Hematopoietic multipotent progenitor cell treated with erythropoietin and hydrocortisone succinate and interleukin-3 and kit ligand, for 17 days (in vitro differentiated cells): Measurements from ENCODE around the gene RGCC.
A peak's percentile ranks its signal among the peaks of the same experiment; 100 is the strongest.
"Not testable (repeated sequence)": the region's sequence is repeated elsewhere in the genome, so short reads cannot be mapped to it uniquely, and the experiment has no call there.

Source experiments
- DNase-seq: peaks from one replicate; pipeline ENCODE4 v3.0.0-alpha.2; 2015; ENCODE audit warnings: low spot score

Gene RGCC

DNA sequence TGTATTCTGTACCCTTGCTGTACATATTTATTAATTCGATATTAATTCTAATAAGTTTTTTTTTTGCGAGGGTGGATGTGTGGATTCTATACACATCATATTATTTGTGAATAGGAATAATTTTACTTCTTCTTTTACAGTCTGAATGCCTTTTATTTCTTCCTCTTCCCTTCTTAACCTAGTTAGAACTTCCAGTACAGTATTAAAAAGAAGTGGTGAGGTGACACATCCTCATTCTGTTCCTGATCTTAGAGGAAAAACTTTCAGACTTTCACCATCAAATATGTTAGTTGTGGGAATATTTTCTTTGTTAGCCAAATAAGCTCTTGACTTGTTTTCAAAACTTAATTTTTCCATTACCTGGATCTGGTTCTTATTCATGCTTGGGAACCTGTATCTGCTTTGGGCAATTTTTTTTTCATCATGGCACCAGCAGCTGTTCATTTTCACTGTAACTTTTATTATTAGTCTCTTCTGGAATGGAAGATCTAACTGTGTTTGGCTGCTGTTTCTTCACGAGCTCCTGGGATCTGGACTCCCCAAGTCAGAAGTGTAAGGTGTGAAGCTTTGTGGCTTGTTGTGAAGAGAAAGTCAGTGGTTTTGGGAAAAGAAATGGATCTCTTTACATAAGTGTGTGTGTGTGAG is 33.1 kb downstream of the RGCC start:
- DNase-seq, result no peak

DNA sequence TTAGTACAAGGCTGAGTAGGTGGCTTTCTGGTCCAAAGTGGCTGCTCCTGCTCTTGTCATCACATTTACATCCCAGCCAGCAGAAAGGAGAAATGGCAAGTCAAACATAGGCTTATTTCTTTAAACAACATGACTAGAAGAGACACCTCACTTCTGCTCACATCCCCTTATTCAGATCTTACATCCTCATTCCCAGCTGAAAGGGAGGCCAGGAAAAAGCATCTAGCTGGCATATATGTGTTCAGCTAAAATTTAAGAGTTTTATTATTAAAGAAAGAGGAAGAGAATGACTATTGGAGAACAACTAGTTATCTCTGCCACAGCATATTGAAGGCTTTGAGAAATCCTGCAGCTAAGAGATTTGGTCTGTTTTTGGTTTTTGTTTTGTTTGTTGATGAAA is 34.1 kb downstream of the RGCC start:
- DNase-seq, result no peak

DNA sequence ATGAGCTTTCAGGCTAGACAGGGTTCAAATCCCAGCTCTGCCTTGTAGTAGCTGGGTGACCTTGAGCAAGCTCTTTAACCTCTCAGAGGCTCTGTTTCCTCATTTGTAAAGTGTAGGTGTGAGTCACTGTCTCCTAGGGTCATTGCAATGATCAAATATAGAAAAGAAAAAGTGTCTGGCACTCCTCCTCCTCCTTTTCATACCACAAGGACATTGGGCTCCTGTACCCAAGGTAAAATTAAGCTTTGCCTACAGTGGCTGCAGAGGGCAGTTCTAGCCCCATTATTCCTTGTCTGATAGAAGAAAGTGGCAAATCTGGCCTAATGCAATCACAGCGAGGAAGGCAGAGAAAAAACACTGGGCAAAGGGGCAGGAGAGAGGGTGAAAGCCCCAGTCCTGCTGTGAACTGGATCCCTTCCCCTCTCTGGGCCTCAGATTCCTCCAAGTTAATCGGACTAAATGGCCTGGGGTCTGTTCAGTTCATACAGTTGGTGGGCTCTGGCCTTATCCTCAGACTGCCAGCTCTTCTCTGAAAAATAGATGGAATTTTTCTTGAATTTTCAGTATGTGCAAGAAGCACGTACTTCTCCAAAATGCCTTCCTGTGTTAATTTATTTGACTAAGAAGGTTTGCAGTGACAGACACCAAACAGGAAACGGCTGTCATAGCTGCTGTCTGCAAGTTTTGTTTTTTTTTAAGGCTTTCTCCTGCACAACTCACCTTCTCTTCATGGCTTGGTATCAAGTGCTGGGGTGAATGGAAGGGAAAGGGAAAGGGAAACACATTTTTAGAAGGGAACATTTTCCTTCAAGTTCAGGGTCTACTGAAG is 35.3 kb downstream of the RGCC start:
- no peak for DNase-seq

DNA sequence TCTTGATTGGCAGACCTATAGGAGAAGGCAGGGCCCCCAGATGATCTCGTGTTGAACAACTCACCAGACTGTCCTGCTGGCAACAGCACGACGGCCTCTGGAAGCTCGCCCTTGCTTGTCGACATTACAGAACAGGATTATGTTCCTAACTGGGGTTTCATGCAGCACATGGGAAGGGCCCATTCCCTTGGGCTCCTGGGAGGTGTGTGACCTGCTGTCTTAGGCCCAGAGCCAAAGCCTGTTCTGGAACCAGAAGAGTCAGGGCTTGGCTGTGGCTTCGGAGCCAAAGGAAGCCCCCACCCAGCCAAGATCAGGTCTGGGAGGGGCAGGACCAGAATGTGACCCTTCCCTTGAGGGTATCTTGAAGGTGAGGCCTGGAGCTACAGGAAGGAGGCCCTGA is 36.9 kb downstream of the RGCC start:
- no peak for DNase-seq

DNA sequence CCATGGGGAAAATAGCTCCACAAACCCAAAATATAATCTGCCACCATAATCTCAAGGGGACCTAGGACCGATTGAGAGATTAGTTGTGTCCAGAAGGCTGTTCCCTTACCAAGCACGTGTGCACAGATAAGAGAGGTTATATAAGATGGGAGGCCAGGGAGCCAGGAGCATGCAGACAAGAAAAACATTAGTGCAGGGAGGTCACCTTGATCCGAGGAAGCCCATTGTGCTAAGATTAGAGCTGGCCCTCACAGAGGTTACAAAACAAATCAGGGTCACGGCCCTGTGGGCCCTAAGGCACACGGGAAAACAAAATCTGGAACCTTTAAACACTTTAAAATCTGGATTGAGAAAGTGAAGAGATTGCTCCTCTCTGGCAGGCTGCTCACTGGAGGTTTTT is 37.7 kb downstream of the RGCC start:
- no peak for DNase-seq

DNA sequence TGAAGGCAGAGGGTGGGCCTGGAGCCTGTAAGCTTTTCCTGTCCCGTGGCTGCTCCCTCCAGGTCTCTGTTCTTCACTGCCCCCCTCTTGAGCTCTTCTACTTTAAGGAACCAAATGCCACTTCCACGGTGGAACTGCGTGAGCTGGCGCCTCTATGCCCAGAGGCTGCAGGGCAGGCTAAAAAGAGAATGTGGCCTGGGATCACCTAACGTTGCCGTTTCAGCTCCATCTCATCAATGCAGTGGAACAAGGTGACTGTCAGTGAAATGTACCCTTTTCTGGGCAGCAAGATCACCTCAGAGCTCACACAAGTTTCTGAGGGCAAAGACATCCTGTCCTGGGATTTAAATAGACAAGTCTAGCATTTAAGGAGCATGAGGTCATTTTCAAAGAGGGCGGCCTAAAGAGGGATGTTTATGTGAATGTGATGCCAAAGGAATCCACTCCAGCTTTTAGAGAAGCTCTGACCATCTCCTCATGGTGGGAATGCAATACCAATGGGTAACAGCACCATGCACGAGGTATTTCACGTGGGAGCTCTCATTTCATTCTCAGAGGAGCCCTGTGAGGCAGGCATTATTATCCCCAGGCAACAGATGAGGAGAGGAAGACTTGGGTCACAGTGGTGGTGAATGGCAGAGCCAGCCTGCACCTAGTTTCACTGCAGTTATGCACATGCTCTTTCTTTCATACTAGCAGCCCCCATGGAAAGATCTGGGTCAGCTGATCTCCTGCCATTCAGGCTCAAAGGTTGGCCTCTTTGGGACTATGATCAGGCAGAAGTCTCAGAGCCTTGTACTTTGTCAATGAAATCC is 39.3 kb downstream of the RGCC start:
- no peak for DNase-seq

DNA sequence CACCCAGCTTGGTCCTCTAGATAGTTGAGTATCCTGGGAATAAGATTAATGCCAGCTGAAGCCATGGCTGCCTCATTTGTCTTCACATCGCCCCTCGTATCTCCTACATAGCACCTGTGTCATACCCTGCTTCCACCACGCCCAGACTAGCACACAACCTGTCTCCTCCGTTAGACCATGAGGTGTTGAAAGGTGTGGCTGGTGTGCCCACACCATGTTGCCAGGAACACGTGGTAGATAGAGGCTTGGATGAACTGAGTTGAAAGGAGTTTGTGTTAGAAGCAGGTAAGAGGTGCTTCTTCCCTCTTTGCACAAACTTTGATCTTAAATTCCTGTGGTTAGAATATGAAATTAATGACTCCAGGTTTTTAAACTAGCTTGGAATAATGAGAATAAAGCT is 40.1 kb downstream of the RGCC start:
- no peak for DNase-seq

DNA sequence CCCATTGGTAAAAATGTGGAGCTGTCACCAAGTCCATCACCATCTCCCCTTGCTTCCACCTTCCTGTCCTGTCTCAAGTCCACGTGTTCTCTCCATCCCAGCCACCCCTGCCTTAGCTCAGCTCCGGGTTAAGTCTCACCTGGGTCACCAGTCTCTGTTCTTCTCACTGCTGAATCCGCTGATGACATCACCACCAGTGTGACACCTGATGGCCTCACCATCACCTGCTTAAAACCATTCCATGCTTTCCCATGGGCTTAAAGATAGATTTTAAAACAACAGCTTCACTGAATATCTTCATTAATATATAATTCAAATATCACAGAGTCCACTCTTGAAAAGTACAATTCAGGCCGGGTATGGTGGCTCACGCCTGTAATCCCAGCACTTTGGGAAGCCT is 42.1 kb downstream of the RGCC start:
- DNase-seq, result no peak

DNA sequence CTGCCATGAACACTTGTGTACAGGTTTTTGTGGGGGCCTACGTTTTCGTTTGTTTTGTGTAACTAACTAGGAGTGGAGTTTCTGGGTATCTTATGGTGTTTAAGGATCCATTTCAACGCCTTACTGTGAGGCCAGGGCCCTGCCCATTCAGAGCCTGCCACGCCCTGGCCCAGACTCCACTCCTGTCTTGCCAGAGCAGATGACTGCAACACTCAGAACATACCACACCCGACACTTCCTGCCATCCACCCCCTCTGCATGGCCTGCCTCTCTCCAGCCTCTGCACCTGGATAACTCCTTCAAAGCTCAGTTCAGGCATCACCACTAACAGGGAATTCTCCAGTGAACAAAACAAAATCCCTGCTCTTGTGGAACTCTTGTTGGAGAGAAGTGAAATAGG is 43.2 kb downstream of the RGCC start:
- peak; percentile 57 for DNase-seq

DNA sequence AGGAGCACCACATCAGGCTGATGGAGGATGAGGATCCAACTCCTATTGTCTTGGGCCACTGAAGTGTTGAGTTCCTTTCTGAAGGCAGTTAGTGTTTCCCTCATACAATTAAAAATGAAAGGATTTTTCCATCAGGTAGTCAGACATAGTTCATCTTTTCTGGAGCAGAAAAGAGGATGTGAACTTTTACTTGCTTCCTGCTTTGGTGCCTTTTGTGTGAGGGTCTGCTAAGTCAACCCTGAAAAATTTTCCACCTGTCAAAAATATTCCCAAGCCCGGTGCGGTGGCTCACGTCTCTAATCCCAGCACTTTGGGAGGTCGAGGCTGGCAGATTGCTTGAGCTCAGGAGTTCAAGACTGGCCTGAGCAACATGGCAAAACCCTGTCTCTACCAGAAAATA is 43.9 kb downstream of the RGCC start:
- no peak for DNase-seq

DNA sequence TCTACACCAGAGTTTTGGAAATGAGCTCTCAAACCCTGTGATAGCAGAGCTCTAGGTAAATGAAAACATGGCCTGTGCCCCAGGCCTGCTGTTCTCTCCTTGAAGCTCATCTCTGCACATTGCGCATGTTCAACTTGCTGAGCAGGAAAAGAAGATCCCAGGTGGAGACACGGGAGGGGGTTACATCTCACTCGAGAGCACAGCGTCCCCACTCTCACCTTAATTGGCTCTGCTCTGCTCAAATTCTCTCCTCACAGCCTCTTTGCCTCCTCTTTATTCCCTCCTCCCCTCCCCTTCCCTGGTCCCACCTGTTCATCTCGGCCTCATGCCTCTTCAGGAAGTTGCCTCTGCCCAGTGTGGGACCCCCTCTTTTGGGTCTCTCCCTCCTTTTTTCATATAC is 44.7 kb downstream of the RGCC start:
- DNase-seq, result no peak

DNA sequence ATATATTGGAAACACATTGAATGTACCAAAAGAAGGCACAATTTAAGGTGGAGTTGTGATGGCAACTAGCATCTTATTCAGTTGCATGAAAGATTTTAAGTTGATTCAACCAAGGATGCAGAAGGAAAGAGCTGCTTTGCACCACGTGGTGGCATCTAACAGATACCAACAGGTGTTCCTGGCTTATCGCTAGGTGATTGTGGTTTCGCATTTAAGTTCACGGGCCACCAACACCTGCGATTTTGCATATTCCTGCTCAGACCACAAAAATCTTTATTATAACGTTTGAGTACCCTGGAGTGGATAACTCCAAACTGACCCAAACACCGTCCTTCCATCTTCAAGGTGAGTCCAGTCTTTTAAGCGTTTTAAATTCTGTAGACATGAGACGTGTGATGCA is 45.3 kb downstream of the RGCC start:
- no peak for DNase-seq

DNA sequence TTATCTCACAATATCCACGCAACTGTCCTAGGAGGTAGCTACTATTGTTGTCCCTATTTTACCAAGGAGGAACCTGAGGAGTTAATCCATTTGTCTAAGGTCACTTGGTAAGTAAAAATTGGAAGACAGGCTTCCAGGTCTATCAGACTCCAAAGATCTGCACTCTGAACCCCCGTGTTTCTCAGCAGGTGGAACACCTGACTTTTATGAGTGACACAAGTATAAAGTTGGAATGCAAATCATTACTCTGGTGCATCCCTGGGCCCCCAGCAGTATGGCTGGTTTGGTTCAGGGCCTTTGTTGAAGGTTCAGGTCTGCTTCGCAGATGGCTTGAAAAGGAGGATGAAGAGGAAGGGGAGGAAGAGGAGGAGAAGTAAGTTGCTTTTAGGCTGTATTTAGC is 46.0 kb downstream of the RGCC start:
- no peak for DNase-seq

DNA sequence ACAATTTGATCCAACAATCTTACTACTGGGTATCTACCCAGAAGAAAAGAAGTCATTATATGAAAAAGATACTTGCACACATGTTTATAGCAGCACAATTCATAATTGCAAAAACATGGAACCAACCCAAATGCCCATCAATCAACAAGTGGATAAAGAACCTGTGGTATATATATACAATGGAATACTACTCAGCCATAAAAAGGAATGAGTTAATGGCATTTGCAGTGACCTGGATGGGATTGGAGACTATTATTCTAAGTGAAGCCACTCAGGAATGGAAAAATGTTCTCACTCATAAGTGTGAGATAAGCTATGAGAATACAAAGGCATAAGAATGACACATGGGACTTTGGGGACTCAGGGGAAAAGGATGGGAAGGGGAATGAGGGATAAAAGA is 47.3 kb downstream of the RGCC start:
- DNase-seq, result not testable (repeated sequence)

DNA sequence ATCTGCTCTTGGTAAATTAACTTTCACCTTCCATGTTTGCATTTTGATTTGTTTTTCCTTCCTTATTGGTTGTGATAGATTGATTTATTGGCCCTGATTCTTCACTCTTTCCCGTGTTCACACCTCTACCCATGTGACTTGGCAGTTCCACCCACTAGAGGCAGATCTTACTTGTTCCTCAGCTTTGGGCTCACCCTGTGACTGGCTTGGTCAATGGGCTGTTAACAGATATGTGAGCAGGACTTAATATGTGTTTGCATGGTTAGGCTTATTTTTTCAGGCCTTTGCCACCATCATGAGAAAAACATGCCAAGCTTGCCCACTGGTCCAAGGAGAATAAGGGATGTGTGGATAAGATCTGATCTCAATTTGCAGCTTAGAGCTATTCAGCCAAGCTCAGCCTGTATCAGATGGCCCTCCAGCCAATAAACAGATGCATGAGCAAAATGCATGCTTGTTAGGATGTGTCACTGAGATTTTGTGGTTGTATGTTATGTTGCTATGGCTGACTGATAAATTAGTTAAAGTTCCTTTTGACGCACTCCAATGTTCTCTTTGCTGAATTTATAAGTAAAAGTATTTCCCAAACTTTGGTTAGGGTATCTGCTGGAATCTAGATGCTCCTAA is 48.0 kb downstream of the RGCC start:
- no peak for DNase-seq

DNA sequence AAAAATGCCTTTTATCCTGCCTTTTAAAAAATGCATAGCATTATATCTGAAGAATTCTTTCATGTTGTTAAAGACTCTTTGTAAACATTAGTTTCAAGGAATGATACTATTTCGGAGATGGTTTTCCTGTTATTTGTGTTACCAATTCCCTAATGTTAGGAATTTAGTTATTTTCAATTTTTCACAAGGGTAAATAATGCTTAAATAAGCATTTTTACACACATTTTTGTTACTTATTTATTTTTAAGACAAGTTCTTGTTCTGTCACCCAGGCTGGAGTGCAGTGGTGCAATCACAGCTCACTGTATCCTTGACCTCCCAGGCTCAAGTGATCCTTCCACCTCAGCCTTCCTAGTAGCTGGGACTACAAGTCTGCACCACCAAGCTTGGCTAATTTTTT is 49.0 kb downstream of the RGCC start:
- DNase-seq, result no peak

DNA sequence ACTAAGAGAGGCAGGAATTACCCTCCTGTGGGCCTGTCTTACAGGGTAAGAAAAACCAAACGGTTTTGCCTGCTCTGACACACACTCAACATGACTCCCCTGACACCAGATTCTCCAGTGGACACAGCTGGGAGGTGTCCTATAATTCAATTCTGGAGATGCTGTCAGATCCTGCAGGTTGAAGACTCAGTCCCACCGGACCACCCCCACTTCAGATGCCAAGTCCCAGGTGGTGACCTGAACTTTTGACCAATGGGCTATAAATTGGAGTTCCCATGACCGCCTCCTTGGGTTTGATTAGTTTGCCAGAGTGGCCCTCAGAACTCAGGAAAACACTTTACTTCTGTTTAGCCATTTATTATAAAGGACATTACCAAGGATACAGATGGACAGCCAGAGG is 52.6 kb downstream of the RGCC start:
- DNase-seq, result no peak

DNA sequence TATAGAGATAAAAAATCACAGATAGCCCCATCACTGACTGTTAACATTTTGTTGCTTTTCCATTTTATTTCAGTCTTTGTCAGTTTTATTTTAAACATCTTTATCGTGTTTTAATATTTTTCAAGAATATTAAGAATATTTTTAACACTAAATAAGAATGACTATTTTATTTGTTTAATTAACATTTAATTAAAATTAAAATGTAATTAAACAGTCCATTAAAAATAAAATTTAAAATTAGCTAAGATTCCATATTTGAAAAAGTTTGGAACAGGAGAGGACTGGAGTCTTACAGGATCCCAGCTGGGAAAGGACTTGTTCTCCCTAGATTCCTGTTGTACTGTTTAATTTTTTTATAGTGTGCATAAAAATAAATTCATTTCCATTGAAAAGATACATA is 54.5 kb downstream of the RGCC start:
- no peak for DNase-seq

DNA sequence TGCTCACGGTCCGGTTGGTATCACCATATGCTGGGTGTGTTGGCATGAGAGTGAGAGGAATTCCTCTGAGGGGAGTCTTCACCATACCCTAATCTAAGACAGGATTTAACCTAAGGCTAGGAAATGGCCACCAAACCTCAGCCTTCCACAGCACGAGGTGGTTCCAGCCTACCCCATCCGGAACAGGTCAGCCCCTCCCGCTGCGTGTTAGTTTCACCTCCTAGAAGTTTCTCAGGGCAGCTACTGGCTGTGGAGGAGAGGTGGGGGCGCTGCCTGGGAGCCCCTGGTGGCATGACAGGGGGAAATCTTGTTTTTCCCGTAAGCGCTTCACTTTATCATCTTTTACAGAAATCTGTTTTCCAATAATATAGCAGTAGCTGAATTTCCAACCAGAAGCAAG is 55.1 kb downstream of the RGCC start:
- DNase-seq, result no peak

DNA sequence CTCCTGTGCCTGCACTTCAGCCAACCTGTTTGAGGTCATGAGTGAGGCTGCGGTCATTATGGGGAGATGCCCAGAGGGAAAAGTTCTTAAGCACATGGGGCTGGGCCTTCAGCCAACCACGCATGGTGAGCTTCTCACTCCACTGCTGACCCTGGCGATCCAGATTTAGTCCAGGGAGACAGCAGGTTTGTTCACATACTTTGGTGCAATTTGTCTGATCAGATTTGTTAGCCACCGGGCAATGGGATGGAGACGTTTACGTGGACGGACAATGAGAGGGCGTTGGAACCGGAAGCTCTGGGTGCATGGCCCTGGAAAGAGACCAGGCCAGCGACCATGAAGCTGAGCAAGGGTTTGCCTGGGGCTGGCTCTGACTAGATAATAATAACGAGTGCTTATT is 56.2 kb downstream of the RGCC start:
- no peak for DNase-seq

DNA sequence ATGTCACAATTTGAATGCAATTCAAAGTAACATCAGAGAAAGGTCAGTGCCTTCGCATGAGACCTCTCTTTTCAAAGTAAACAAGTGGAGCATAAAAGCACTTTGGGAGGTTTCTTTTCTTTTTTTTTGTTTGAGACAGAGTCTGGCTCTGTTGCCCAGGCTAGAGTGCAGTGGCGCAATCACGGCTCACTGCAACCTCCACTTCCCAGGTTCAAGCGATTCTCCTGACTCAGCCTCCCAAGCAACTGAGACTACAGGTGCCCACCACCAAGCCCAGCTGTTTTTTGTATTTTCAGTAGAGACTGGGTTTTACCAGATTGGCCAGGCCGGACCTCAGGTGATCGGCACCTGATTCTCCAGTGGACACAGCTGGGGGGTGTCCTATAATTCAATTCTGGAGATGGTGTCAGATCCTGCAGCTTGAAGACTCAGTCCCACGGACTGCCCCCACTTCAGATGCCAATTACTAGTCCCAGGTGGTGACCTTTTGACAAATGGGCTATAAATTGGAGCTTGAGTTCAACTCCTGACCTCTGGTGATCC is 57.6 kb downstream of the RGCC start:
- DNase-seq, result no peak

DNA sequence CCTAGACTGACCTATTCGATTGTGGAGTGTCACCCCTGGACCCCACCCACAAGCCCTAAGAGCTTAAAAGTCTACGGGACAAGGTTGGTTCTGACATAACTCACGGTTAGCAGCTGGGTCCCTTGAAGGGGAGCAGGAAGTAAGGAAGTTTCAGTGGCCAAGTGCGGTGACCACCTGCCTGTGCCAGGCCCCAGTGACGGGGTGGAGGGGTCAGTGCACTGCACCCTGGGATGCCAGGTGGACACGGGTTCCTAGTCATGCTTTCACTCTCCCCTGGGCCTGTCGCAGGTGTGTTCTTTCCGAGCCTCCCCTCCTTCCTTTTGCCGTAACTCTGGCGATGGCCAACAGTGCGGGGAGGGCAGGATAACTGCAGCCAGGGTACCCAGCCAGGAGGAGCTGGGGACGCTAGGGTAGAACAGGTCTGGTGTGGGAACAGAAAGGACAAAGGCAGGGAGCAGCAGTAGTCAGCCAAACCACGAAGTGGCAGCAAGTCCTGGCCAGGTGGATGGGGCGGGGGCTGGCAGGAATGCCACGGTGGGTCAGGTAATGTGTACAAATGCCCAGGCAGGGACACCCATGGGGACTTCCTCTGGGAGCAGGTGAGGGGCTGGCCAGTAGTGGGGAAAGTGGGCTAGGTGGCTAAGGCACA is 58.3 kb downstream of the RGCC start:
- no peak for DNase-seq
